Effector memory CD4-positive, alpha-beta T cell (primary cell): ENCODE data around the gene IFRD2.

Source experiments
- DNase-seq, 3 donors: peaks; one replicate each; pipeline ENCODE4 v3.0.0-alpha.2; 2020
- H3K27ac ChIP-seq: 2 replicates; pipeline ENCODE4 v1.7.0; 2013; ENCODE audit warnings: mild to moderate bottlenecking, low read length, moderate library complexity; ENCODE audit not compliant: insufficient read depth, poor library complexity, severe bottlenecking
- H3K27me3 ChIP-seq: replicated peaks from 2 replicates; pipeline ENCODE4 v1.7.0; 2013; ENCODE audit warnings: mild to moderate bottlenecking, low read length; ENCODE audit not compliant: insufficient read depth, control insufficient read depth, poor library complexity, severe bottlenecking
- H3K36me3 ChIP-seq: 2 replicates; pipeline ENCODE4 v1.7.0; 2013; ENCODE audit warnings: mild to moderate bottlenecking, low read length, moderate library complexity; ENCODE audit not compliant: control insufficient read depth, insufficient read depth
- H3K4me1 ChIP-seq: 2 replicates; pipeline ENCODE4 v1.7.0; 2013; ENCODE audit warnings: low read length, mild to moderate bottlenecking; ENCODE audit not compliant: control insufficient read depth, insufficient read depth, poor library complexity, severe bottlenecking
- H3K4me3 ChIP-seq: 2 replicates; pipeline ENCODE4 v1.7.0; 2013; ENCODE audit warnings: low read length, low read depth, mild to moderate bottlenecking; ENCODE audit not compliant: insufficient read depth, poor library complexity, severe bottlenecking
- H3K9me3 ChIP-seq: 2 replicates; pipeline ENCODE4 v1.7.0; 2013; ENCODE audit warnings: mild to moderate bottlenecking, low read length, moderate library complexity; ENCODE audit not compliant: control insufficient read depth

The IFRD2 gene

DNA sequence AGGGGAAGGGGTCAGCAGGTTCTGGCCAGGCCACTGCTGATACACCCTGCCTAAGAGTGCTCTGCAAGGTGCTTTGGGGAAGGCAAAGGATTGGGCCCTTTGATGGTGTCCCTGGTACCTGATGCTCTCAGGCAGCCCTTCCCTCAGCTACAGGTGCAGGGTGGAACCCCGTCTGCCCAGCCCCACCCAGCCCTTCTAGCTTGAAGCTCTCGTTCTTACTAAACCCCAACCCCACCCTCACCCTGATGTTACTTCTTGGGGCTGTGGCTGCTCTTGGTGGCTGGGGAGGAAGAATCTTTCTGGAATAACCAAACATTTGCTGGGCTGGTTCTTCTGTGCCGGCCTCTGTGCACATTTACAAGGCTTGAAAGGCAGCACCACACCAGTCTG, 49.9 kb downstream of the IFRD2 start:
- Histone ChIP-seq H3K27me3 (no peaks in the 10 kb centered on the region), H3K27ac (peak overlapping the region; percentile 86), H3K4me3 (peak overlapping the region; percentile 5), H3K36me3 (peaks cover 5% of the 10 kb centered on the region), H3K9me3 (no peaks in the 10 kb centered on the region), H3K4me1 (peaks cover 92% of the 10 kb centered on the region)
- DNase-seq = no peak

DNA sequence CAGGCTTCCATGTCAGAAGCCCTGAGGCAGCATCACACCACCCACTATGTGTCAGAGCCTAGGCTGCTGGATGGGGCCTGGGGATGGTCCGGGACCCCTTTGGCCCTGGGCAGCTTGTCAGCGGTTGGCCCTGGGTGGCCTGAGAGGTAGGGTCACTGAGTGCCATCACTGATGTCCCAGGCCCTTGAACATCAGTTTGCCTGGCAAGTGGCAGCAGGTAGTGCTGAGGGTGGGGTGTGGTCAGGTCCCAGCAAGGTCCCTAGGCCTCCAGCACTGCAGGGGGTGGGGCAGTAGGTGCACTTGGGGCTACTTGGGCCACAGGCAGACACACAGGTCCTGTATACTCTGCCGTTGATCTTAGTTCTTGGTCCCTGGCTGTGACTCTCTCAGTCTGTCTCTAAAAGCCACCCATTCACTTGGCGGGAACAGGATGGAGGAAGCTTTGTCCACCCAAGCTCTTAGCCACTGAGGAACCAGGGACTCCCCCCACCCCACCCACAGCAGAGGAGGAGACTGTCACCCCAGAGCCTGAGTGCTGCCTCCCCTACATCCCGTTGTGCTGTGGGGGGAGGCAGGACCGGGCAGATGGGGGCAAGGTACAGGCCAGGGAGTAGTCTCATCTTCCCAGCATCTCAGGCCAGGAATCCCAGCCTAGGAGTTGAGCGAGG, 50.4 kb downstream of the IFRD2 start:
- Histone ChIP-seq H3K27ac (peak overlapping the region; percentile 86), H3K36me3 (peaks cover 4% of the 10 kb centered on the region), H3K4me3 (peak overlapping the region; percentile 5)

GRCh38 chr3:50241163-50241562, 51.1 kb downstream of the IFRD2 start:
- H3K4me1 ChIP-seq = peaks cover 80% of the 10 kb centered on the region
- H3K27me3 ChIP-seq = no peaks in the 10 kb centered on the region
- H3K36me3 ChIP-seq = peaks cover 4% of the 10 kb centered on the region
- H3K9me3 ChIP-seq = no peaks in the 10 kb centered on the region
- no peak overlapping the region for H3K4me3 ChIP-seq
- H3K27ac ChIP-seq = peak overlapping the region; percentile 86
- DNase-seq = no peak

More for the DNA sequence above, 50.4 kb downstream of the IFRD2 start:
- DNase-seq = no peak
- Histone ChIP-seq H3K4me1 (peaks cover 87% of the 10 kb centered on the region), H3K27me3 (no peaks in the 10 kb centered on the region), H3K9me3 (no peaks in the 10 kb centered on the region)

- peak overlapping the region; percentile 80 for H3K27ac ChIP-seq
Observed at GRCh38 chr3:50239649-50240048, 52.6 kb downstream of the IFRD2 start.

GRCh38 chr3:50238549-50239026, 53.6 kb downstream of the IFRD2 start:
- Histone ChIP-seq H3K9me3 (no peaks in the 10 kb centered on the region), H3K27me3 (no peaks in the 10 kb centered on the region), H3K4me1 (peaks cover 54% of the 10 kb centered on the region), H3K4me3 (peak overlapping the region; percentile 98), H3K36me3 (peaks cover 4% of the 10 kb centered on the region), H3K27ac (peak overlapping the region; percentile 80)
- no peak for DNase-seq

More at GRCh38 chr3:50239649-50240048, 52.6 kb downstream of the IFRD2 start:
- Histone ChIP-seq H3K4me1 (peaks cover 65% of the 10 kb centered on the region), H3K9me3 (no peaks in the 10 kb centered on the region), H3K36me3 (peaks cover 4% of the 10 kb centered on the region), H3K4me3 (no peak overlapping the region), H3K27me3 (no peaks in the 10 kb centered on the region)
- no peak for DNase-seq

DNA sequence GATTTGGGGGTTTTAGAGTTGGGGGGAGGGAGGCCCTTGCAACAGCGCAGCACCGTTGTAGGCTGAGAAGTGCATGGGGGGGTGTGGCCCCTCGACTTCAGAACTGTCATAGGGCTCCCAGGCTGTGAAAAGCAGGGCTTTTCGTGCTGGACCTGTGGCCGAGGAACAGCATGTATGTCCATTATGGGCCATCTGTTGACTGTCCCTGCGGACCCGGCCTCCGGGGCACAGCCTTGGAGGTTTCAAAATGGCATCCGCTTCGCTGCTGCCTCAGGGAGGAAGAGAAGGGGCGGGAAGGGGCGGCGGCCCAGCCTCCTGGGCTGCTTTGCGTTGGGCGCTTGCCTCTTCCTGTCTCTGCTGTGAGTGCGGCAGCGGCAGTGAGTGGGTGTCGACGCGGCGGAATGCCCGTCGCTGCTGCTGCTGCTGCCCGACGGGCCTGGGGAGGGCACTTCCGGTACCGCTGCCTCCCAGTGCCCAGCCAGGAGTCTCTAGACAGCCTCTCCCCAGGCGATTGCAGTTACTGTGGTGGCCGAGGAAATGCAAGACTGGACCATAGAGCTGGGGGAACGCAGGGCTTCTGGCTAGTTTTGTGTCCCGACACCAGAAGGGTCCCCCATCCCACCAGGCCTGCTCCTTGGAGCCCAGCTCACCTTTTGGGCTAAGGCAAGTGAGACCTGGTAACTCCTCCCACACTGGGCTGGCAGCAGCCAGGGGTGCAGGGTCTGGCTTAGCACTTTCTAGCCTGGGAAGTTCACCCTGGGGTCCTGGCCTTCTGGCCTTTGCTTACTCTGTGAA, 54.3 kb downstream of the IFRD2 start:
- Histone ChIP-seq H3K36me3 (peaks cover 4% of the 10 kb centered on the region), H3K4me3 (peak overlapping the region; percentile 98), H3K9me3 (no peaks in the 10 kb centered on the region), H3K4me1 (peaks cover 48% of the 10 kb centered on the region), H3K27ac (peak overlapping the region; percentile 80), H3K27me3 (no peaks in the 10 kb centered on the region)
- DNase-seq = peak; percentile 74 to 82 (median 78)
